Prostate gland (tissue), 2 donors: ENCODE results near the gene IPO13. TPM values are rescaled to one million over a fixed set of nuclear protein-coding genes. Genes with fewer than 3 reads are reported as not detected.

Experiments used
- DNase-seq: peaks from one replicate; pipeline ENCODE4 v3.0.0-alpha.2; 2019; ENCODE audit warnings: low spot score
- H3K27ac ChIP-seq, 2 donors: fragments of 200-600 bp; sonication (generic); 2 replicates each; pipeline ENCODE4 v1.5.1; 2017 to 2019
- H3K27me3 ChIP-seq: fragments of 200-600 bp; sonication (generic); replicated peaks from 2 replicates; pipeline ENCODE4 v1.5.1; 2019; ENCODE audit not compliant: insufficient read depth
- H3K36me3 ChIP-seq, 2 donors: fragments of 200-600 bp; sonication (generic); 1 replicate in 1 of 2; 2 replicates in 1 of 2; pipeline versions ENCODE4 v1.5.1 to v1.8.1; 2017 to 2019
- H3K4me1 ChIP-seq: fragments of 200-600 bp; sonication (generic); replicated peaks from 2 replicates; pipeline ENCODE4 v1.5.1; 2019
- H3K4me3 ChIP-seq, 2 donors: fragments of 200-600 bp; sonication (generic); 2 replicates each; pipeline ENCODE4 v1.5.1; 2017 to 2019
- H3K9me3 ChIP-seq: fragments of 200-600 bp; sonication (generic); 2 replicates; pipeline ENCODE4 v1.5.1; 2017
- CTCF ChIP-seq, 4 experiments: fragments of 200-600 bp in 2 of 4; fragments of 450-650 bp in 2 of 4; sonication (generic) in 2 of 4; IDR thresholded peaks; 1 replicate in 3 of 4; 2 replicates in 1 of 4; pipeline ENCODE4 v1.5.1; 2016 to 2019; ENCODE audit warnings: antibody characterized with exemption in 4 of 4, mild to moderate bottlenecking in 2 of 4, moderate library complexity in 2 of 4
- POLR2A ChIP-seq: fragments of 450-650 bp; IDR thresholded peaks from one replicate; pipeline ENCODE4 v1.6.1; 2016; ENCODE audit warnings: antibody characterized with exemption, mild to moderate bottlenecking
- POLR2AphosphoS5 ChIP-seq: sonication (generic); formaldehyde crosslinking; IDR thresholded peaks from one replicate; pipeline ENCODE4 v1.6.1; 2017; ENCODE audit warnings: antibody characterized with exemption
- WGBS: methylation state at CpG from one replicate; pipeline ENCODE4 v1.1.5; 2018; 5-methylcytosine and 5-hydroxymethylcytosine counted together
- intact Hi-C: fragments of 100-400 bp; cut with DNase I; formaldehyde crosslinking; loops from one replicate; pipeline ENCODE4 v1.14.2; 2022
- total RNA-seq, 2 donors: library from RNA; depleted of rRNA; stranded (reverse); fragments of >200 nt; gene quantifications; one replicate each; pipeline ENCODE4 v1.1.0, GENCODE V29; 2016

Gene IPO13
- total RNA-seq, 2 donors from 2014 or later = 27.7 to 55.7 TPM

- WGBS = 67% methylated on average over 2 of the region's 2 CpGs
- H3K4me1 ChIP-seq = no peaks in the 10 kb centered on the region
- no peaks in the 10 kb centered on the region for H3K36me3 ChIP-seq
- intact Hi-C loops = no loop called here
- TF ChIP-seq POLR2AphosphoS5 (no peak), POLR2A (no peak), CTCF (IDR thresholded peaks at IDR 0.05) (no peak)
- no peak overlapping the region for H3K27ac ChIP-seq
- H3K9me3 ChIP-seq = no peaks in the 10 kb centered on the region
- H3K27me3 ChIP-seq = no peaks in the 10 kb centered on the region
- H3K4me3 ChIP-seq = no peak overlapping the region
- DNase-seq = no peak
Measured at GRCh38 chr1:44012404-44012803, 65.7 kb downstream of the IPO13 start.

GRCh38 chr1:44012941-44013609 is 66.3 kb downstream of the IPO13 start:
- 63% methylated on average over 13 of the region's 13 CpGs for WGBS
- intact Hi-C loops = no loop called here
- no peak for TF ChIP-seq CTCF (IDR thresholded peaks at IDR 0.05)
- TF ChIP-seq POLR2AphosphoS5 = no peak
- TF ChIP-seq POLR2A = no peak
- no peak overlapping the region for H3K27ac ChIP-seq
- H3K36me3 ChIP-seq = no peaks in the 10 kb centered on the region
- H3K27me3 ChIP-seq = no peaks in the 10 kb centered on the region
- no peak for DNase-seq
- no peak overlapping the region for H3K4me3 ChIP-seq
- H3K9me3 ChIP-seq = no peaks in the 10 kb centered on the region
- no peaks in the 10 kb centered on the region for H3K4me1 ChIP-seq

- Histone ChIP-seq H3K4me1 (no peaks in the 10 kb centered on the region), H3K36me3 (no peaks in the 10 kb centered on the region), H3K4me3 (no peak overlapping the region), H3K9me3 (no peaks in the 10 kb centered on the region), H3K27me3 (no peaks in the 10 kb centered on the region), H3K27ac (no peak overlapping the region)
- no peak for TF ChIP-seq POLR2A
- no peak for TF ChIP-seq POLR2AphosphoS5
- no peak for TF ChIP-seq CTCF (IDR thresholded peaks at IDR 0.05)
- 86% methylated on average over 5 of the region's 5 CpGs for WGBS
- intact Hi-C loops = no loop called here
- DNase-seq = no peak
Measured at GRCh38 chr1:44013949-44014348, 67.2 kb downstream of the IPO13 start.

- H3K9me3 ChIP-seq = no peaks in the 10 kb centered on the region
- TF ChIP-seq CTCF (IDR thresholded peaks at IDR 0.05) = no peak
- no peak for TF ChIP-seq POLR2A
- TF ChIP-seq POLR2AphosphoS5 = no peak
- no peaks in the 10 kb centered on the region for H3K36me3 ChIP-seq
- no peaks in the 10 kb centered on the region for H3K4me1 ChIP-seq
- intact Hi-C loops = no loop called here
- no peak for DNase-seq
- no peaks in the 10 kb centered on the region for H3K27me3 ChIP-seq
- WGBS = 76% methylated on average over 7 of the region's 8 CpGs
- H3K4me3 ChIP-seq = no peak overlapping the region
- H3K27ac ChIP-seq = no peak overlapping the region
Measured at GRCh38 chr1:44014365-44015104, 67.8 kb downstream of the IPO13 start.

GRCh38 chr1:44015206-44015605 is 68.5 kb downstream of the IPO13 start:
- H3K27me3 ChIP-seq = no peaks in the 10 kb centered on the region
- TF ChIP-seq POLR2AphosphoS5 = no peak
- no peak for TF ChIP-seq CTCF (IDR thresholded peaks at IDR 0.05)
- TF ChIP-seq POLR2A = no peak
- H3K9me3 ChIP-seq = no peaks in the 10 kb centered on the region
- WGBS = 44% methylated on average over 3 of the region's 3 CpGs
- DNase-seq = no peak
- no peak overlapping the region for H3K4me3 ChIP-seq
- H3K36me3 ChIP-seq = no peaks in the 10 kb centered on the region
- H3K4me1 ChIP-seq = no peaks in the 10 kb centered on the region
- intact Hi-C loops = no loop called here
- H3K27ac ChIP-seq = no peak overlapping the region
